ENCODE results near the gene SMAD1. TPM values are rescaled to one million over a fixed set of nuclear protein-coding genes. Genes with fewer than 3 reads are reported as not detected.
A peak's percentile ranks its signal among the peaks of the same experiment; 100 is the strongest.
"Not testable (repeated sequence)": the region's sequence is repeated elsewhere in the genome, so short reads cannot be mapped to it uniquely, and the experiment has no call there.

Gene SMAD1
- polyA plus RNA-seq, 4 donors = 62.1 to 69.4 (median 63.2) TPM

DNA sequence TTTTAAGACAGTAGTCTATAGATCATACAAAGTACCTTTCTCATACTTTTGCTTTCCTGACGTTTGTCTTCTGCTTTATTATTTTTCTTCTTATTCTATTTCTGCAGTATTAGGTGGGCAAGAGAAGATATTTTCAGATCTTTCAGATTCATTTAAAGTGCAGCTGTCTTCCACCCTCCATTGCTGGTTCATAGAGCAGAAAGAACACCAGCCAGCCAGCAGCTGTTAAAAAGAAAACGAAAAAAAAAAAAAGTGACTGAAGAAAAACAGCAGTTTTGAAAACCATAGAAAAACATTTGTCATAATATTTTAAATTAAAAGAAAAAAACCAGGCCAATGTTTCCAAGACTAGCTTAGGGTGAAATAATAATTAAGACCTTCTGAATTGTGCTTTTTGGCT is 42.9 kb downstream of the SMAD1 start:
- no peak for DNase-seq (ENCODE audit: low read depth in 4 of 4, low spot score in 2 of 4)

DNA sequence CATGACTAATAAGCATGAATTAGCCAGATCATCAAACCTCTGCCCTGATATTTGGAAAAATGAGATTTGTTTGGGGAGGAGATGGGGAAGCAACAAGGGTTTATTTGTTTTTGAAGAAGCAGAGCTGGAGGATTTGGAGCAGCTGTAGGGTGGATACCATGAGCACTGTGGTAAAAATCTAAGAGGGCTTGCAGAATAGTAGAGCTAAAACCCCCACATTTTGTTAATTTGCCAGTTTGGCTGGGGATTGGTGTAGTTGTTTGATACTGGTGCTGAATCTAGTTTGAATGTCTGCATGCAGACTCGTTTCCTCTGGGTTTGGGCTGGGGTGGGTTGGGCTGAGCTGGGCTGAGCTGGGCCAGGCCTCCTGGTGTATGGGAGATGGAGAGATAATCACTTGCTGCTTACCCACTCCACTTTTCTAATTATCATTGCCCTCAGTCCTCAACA is 43.7 kb downstream of the SMAD1 start:
- DNase-seq (ENCODE audit: low read depth in 4 of 4, low spot score in 2 of 4) = no peak

DNA sequence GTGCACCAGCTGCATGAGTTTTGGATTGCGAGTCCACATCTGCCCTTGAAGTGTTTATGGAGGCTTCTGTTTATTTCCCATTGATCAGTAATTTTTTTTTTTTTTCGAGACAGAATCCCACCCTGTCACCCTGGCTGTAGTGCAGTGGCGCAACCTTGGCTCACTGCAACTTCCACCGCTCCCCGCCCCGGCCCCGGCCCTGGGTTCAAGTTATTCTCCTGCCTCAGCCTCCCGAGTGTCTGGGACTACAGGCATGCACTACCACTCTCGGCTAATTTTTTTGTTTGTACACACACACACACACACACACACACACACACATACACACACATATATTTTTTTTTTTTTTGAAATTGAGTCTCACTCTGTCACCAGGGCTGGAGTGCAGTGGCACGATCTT is 46.1 kb downstream of the SMAD1 start:
- DNase-seq (ENCODE audit: low read depth in 4 of 4, low spot score in 2 of 4) = no peak

DNA sequence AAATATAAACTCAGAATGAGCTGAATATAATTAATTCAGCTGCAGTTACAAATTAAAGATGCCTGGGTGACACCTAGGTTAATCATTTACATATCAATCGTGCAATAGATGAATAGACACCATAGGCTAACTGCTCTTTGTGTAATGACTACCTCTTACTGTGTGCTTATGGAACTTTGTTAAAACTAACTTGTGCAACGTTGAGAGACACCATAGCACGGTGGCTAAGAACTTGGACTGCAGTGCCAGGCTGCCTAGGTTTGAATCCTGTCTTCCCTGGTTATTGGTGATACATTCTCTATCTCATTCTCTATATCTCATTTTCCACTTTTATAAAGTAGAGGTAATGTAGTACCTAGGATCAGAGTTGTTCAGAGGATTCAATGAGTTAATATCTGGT is 46.9 kb downstream of the SMAD1 start:
- no peak for DNase-seq (ENCODE audit: low read depth in 4 of 4, low spot score in 2 of 4)

DNA sequence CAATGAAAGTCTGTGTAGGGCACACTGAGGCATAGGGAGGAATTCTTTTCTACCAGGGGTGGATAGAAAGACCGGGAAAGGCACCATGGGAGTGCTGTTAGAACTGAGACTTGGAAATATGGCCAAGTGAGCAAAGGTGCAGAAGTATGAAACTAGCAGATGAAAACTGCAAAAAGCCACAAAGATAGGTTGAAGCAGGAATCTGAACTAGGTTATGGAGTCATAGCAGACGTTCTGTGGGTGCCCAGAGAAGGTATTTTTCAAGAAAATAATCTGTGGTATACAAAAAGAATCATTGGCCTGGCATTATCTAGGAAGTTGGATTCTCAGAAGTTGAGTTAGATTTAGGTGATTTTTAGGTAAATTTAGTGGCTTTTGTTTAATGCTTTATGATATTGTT is 48.5 kb downstream of the SMAD1 start:
- no peak for DNase-seq (ENCODE audit: low read depth in 4 of 4, low spot score in 2 of 4)

DNA sequence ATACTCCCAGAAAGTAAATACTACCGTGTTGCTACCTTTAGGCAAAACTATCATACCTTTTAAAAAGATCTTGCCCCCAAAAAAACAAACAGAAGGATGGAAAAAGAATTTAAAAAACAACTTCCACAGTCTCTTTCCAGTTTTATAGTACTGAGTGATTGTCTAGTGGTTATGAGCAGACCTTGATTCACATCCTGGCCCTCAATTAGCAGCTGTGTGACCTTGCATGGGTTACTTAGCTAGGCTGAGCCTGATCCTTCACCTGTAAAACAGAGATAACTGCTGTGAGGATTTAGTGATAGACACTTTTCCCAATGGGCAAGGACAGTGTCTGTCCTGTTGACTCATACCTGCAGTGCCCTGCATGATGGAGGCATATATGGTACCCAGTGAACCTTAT is 49.0 kb downstream of the SMAD1 start:
- no peak for DNase-seq (ENCODE audit: low read depth in 4 of 4, low spot score in 2 of 4)

DNA sequence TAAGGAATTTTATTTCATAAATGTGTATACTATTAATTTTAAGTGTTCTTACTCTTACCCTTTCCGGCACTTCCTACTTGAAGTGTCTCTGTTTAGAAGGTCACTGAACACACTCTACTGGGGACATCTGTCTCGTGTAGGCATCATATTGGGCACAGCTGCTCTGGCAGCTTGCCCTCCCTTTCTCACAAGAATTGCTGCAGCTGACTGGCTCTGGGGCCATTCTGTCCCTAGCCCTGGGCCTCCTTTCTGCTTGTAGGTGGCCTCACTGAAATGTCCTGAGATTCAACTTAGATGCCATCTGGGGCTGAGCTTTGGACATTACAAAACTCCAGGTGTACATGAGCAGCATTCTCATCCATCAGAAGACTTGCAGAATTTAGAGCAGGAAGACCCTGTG is 49.6 kb downstream of the SMAD1 start:
- DNase-seq (ENCODE audit: low read depth in 4 of 4, low spot score in 2 of 4) = no peak

DNA sequence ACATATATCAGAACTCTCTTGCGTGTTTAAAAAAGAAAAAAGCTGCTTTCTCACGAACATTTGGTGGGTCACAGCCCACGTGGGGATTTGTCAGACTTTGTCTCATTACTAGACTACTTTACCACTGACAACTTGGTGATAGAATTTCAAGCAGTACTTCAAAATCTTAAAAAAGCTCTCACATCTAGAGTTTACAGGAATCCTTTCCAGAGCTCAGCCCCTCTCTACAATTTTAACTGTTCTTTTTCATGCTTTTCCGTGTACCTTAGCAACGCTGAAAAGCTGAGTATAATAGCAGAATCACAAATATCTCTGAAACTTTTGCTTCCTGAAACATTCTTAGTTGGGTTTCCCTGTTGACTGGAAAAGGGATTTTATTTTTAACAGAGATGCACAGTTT is 50.2 kb downstream of the SMAD1 start:
- no peak for DNase-seq (ENCODE audit: low read depth in 4 of 4, low spot score in 2 of 4)

DNA sequence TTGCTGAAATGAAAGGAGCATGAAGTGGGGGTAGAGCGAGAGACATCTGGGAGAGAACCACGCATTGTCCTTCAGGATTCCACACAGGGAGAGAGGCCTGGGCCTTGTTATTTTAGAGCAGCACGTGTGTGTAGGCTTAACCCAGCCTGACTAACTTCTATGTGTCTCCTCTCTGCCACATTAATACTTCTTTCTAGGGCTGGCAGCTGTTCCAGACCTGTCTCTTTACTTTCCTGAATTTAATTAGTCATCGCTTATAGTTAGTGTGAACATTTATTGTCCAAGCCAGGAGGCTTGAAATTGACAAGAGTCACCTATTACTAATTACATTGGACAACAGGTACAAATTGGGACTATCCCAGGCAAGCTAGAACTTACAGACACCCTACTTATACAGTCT is 51.3 kb downstream of the SMAD1 start:
- no peak for DNase-seq (ENCODE audit: low read depth in 4 of 4, low spot score in 2 of 4)

DNA sequence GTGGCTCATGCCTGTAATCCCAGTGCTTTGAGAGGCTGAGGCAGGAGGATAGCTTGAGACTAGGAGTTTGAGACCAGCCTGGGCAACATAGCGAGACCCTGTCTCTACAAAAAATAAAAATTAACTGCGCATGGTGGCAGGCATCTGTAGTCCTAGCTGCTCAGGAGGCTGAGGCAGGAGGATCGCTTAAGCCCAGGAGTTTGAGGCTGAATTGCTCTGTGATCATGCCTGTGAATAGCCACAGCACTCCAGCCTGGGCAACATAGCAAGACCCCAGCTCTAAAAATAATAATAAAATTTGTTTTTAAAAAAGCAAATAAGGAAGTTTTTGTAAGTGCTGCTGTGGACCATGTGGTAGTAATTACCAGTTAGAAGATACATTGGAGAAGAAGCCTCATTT is 51.8 kb downstream of the SMAD1 start:
- DNase-seq (ENCODE audit: low read depth in 4 of 4, low spot score in 2 of 4) = not testable (repeated sequence)

DNA sequence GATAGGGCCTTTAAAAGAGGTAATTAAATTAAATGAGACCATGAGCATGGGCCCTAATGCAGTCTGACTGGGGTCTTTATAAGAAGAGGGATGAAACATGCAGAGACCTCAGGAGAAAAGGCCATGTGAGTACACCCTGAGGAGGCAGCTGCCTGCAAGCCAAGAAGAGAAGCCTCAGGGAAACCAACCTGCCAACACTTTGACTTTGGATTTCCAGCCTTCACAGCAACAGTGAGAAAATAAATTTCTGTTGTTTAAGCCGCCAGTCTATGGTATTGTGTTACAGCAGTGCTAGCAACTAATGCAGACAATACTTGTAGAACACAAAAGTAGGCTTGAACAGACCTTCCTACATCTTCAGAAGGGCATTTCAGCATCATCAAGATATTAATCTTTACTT is 52.3 kb downstream of the SMAD1 start:
- DNase-seq (ENCODE audit: low read depth in 4 of 4, low spot score in 2 of 4) = no peak

DNA sequence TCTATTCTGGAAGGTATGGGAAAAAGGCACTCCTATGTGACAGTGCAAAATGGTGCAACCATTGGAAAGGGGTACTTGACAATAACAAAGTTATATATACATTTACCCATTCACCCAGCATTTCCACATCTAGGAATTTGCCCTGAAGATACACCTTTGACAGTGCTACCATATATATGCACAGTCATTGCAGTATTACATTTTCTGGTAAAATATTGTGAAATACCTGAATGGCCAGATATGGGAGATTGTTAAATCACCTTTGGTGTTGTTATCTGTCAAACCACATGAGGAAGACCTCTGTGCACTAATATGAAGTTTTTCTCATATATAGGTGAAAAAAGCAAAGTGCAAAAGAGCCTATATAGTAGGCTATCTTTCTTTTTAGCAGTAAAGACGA is 53.5 kb downstream of the SMAD1 start:
- DNase-seq (ENCODE audit: low read depth in 4 of 4, low spot score in 2 of 4) = no peak

DNA sequence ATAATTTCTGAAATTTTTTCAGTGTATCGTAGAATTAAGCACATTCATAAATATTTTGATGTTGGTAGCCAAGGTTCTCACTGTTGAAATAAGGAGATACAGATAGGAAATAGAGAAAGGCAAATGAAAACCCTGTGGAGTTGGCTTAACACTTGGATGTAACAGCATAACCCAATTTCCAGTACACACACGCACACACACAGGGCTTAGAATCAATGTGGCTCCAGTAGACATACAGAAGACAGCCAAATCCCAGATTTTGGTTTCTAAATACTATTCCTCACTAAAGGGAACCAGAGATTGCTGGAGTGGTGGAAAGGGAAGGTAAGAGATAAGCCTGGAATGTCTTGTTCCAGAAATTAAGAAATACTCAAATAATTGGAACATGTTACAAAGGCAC is 54.4 kb downstream of the SMAD1 start:
- no peak for DNase-seq (ENCODE audit: low read depth in 4 of 4, low spot score in 2 of 4)

DNA sequence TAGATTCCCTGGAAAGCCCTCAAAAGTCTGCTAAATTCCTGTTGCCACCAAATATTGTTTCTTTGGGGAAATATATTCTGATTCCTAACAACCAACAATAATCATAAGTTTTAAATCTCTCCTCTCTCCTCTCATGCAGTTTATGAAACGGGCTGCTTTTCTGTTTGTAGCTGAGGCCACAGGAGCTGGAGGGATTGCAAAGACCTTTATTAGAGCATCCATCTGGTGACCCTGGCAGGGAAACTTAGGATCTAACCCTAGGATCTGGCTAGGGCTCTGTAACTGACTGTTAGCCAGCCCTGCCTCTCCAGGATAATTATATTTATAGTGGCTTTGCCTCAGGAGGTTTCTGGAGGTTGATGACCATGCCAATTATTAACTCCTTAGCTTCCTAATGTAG is 56.9 kb downstream of the SMAD1 start:
- DNase-seq (ENCODE audit: low read depth in 4 of 4, low spot score in 2 of 4) = no peak

DNA sequence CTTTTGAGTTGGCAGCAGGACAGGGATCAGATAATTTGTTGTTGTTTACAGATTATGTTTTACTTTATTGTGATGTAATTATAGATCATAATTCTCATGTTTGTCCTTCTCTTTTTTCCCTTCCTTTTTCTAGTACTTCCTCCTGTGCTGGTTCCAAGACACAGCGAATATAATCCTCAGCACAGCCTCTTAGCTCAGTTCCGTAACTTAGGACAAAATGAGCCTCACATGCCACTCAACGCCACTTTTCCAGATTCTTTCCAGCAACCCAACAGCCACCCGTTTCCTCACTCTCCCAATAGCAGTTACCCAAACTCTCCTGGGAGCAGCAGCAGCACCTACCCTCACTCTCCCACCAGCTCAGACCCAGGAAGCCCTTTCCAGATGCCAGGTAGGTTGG is 58.0 kb downstream of the SMAD1 start:
- no peak for DNase-seq (ENCODE audit: low read depth in 4 of 4, low spot score in 2 of 4)

DNA sequence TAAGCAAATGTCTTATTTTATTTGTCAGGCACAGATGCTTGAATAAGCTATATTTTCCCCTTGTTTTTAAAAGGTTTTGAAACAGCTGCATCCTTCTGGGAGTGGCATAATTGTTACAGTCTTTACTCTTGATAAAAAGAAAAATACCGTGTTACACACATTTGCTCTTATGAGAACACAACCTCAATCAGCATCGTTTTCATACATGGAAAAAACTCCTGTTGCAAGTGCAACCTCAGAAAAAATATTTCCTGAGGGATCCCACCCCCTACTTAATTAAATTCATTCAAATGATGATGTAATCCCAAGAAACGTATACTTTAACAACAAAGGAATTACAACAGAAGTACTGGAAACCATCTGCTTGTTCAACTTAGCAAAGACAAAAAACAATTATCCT is 58.6 kb downstream of the SMAD1 start:
- DNase-seq (ENCODE audit: low read depth in 4 of 4, low spot score in 2 of 4) = no peak

DNA sequence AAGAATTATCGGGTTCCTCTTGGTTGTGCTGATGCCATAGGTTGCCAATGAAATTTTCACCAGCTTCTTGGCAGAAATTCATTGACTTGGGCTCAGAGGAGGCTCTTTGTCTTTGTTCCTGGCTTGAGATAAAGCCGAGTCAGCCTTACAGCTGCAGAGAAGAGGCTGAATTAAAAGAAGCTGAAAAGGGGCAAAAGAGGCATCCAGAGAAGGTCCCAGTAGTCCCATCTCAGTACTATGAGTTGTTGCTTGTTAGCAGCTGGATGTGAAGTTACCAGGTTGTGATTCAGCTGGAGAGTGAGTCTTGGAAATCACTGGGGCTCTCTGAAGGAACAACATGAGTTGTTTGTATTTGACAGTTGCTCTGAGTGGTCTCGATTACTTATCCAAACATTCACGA is 59.7 kb downstream of the SMAD1 start:
- no peak for DNase-seq (ENCODE audit: low read depth in 4 of 4, low spot score in 2 of 4)

DNA sequence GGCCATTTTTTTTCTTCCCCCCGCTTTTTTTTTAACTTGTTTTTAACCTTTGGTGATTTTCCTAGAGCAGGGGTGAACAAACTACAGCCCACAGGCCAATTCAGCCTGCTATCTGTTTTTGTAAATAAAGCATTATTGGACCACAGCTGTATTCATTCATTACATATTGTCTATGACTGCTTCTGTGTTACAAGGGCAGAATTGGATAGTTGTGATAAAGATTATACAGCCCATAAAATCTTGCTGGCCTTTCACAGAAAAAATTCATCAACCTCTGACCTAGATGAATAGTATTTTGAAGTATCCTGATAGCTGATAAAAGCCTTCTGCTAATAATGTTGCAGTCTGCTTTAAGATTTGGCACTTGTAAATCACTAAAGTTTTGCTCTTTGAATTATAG is 63.4 kb downstream of the SMAD1 start:
- peak in 2 of 4 donors; percentile 32 to 36 for DNase-seq (ENCODE audit: low read depth in 4 of 4, low spot score in 2 of 4)

DNA sequence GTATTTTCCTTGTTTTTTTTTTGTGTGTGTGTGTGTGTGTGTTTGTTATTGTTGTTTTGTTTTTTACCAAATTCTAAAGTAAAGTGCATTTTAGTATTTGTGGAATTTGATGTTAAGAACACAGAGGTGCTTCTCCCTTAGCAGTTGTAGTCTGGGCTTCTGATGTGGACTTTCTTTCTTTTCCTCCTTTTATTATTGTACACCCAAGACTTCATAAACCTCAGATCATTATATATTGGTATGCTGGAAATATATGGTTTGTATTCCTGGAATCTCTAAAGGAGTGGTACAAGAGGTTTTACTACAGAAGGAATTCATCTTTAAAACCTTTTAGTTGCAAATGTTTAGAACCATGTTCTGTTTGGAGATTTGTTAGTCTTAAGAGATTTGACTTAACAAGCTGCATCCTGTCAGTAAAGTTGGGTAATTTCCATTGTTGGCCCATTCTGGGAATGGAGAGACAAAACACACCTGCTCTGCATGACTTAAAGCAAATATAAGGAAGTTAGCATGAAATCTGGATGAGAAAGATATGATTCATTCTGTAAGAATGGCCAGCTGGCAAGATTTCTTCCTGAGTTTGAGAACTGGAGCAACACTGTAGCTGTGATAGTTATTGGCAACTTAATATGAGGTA is 64.0 kb downstream of the SMAD1 start:
- DNase-seq (ENCODE audit: low read depth in 4 of 4, low spot score in 2 of 4) = peak in 2 of 4 donors; percentile 34 to 63

DNA sequence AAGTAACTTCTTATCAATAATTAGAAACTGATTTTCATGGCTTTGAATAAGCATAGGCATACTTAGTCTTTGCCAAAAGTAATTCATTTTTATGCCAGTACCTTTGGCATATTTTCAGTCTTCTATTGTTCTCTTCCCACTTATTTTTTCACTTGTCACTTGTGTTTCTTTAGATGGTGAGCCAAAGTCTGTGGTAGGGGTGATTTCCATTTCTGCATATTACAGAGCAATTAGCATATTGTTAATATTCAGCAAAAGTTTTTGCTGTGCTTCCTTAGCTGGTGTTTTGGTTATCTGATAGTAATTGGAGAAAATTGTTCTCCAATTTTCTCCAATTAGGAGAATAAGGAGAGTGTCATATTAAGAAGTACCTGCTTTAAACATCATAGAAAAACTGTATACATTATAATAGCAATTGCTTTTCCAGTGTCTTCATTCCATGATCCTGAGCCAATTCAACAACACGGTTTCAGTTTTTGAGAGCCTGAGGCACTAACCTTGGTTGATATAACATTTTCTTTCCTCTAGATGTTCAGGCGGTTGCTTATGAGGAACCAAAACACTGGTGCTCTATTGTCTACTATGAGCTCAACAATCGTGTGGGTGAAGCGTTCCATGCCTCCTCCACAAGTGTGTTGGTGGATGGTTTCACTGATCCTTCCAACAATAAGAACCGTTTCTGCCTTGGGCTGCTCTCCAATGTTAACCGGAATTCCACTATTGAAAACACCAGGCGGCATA is 64.7 kb downstream of the SMAD1 start:
- no peak for DNase-seq (ENCODE audit: low read depth in 4 of 4, low spot score in 2 of 4)

DNA sequence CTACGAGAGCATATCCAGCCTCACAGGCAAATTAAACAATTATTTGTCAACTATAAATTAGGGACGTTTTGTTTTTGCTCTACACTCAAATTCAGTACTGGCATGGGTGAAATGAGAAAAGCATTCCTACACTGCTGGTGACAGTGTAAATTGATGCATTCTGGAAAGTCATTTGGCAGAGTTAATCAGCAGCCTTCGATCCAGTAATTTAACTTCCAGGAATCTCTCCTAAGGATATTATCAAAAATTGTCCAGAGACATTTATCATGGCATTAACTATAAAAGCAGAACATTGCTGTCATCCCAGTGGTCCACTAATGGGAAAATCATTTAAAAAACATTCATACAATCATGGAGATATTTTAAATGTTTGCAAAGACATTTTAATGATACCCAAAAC is 70.0 kb downstream of the SMAD1 start:
- no peak for DNase-seq (ENCODE audit: low read depth in 4 of 4, low spot score in 2 of 4)

DNA sequence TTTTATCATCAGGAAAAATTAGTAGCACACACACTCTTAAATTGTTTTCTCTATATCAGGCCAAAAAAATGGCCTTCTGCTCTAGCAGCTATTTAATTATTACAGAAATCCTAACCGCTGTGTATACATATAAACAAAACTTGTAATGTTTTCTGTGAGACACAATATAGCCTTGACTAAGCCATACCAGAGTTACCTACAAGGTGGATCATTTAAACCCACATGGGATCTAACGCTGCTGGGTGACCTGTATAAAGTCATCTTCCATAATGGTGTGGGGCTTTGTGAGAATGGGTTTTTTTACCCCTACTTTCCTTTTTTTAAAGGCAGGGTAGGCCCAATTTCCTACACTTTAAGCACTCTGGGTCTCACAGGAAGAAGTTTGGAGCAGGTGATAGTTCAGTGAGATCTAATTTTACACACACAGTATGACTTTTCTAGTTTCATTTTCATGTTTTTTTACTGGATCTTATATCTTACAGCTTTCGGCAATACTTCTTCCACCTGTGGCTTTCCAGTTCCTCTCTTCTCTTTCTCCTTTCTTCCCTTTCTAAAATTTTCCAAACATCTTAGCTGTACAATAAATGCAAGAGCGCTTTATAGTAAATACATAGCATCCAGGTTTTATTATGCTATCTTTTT is 70.6 kb downstream of the SMAD1 start:
- no peak for DNase-seq (ENCODE audit: low read depth in 4 of 4, low spot score in 2 of 4)
